K562 (cell line): ENCODE results near the gene BCORL1. TPM values are rescaled to one million over a fixed set of nuclear protein-coding genes. Genes with fewer than 3 reads are reported as not detected.

Experiments
- BCLAF1 ChIP-seq, 2 experiments: fragments of 450-650 bp in 1 of 2; IDR thresholded peaks; 2 replicates each; pipeline ENCODE4 v1.6.1; 2011 to 2017; ENCODE audit warnings: low read depth in 2 of 2, antibody characterized with exemption in 1 of 2, borderline replicate concordance in 1 of 2, low read length in 1 of 2, mild to moderate bottlenecking in 1 of 2, mixed read lengths in 1 of 2; ENCODE audit not compliant: control insufficient read depth in 1 of 2
- CCNT2 ChIP-seq: IDR thresholded peaks from 2 replicates; pipeline ENCODE4 v1.6.1; 2011; ENCODE audit warnings: borderline replicate concordance, low read depth, mild to moderate bottlenecking, moderate library complexity, mixed read lengths, low read length; ENCODE audit not compliant: insufficient read length; ENCODE audit errors: extremely low read depth
- ETV1 ChIP-seq: fragments of 450-650 bp; conservative IDR thresholded peaks from 2 replicates; pipeline ENCODE4 v1.6.1; 2016; ENCODE audit warnings: missing genetic modification characterization, control low read depth, low read depth, missing compliant biosample characterization
- GATA2 ChIP-seq: sonication (generic); formaldehyde crosslinking; IDR thresholded peaks from 2 replicates; pipeline ENCODE4 v1.4.0; 2020; ENCODE audit warnings: mild to moderate bottlenecking, missing genetic modification reagents
- RBM22 ChIP-seq: fragments of 200-400 bp; formaldehyde crosslinking; IDR thresholded peaks from 2 replicates; pipeline ENCODE4 v1.6.1; 2018; ENCODE audit warnings: low read length, low read depth; ENCODE audit not compliant: poor library complexity, severe bottlenecking
- SAP30 ChIP-seq: fragments of 200-600 bp; sonication (generic); IDR thresholded peaks from 2 replicates; pipeline ENCODE4 v1.6.1; 2012; ENCODE audit warnings: borderline replicate concordance, low read depth, mild to moderate bottlenecking, moderate library complexity, low read length, control low read depth, inconsistent platforms; ENCODE audit not compliant: insufficient read depth, poor library complexity, severe bottlenecking
- THRAP3 ChIP-seq: fragments of 450-650 bp; IDR thresholded peaks from 2 replicates; pipeline ENCODE4 v1.6.1; 2016; ENCODE audit warnings: mild to moderate bottlenecking, inconsistent platforms, borderline replicate concordance
- TRIM25 ChIP-seq: fragments of 450-650 bp; IDR thresholded peaks from 2 replicates; pipeline ENCODE4 v1.7.0; 2016; ENCODE audit warnings: borderline replicate concordance
- ZBTB7A ChIP-seq: IDR thresholded peaks from 2 replicates; pipeline ENCODE4 v1.6.1; 2011; ENCODE audit warnings: low read depth, mild to moderate bottlenecking, low read length, moderate library complexity, borderline replicate concordance; ENCODE audit not compliant: control insufficient read depth
- ZNF324 ChIP-seq: fragments of 250-450 bp; sonication (Bioruptor Pico); IDR thresholded peaks from 2 replicates; pipeline ENCODE4 v1.4.0; 2020; ENCODE audit warnings: mild to moderate bottlenecking
- polyA plus RNA-seq, 8 experiments: library from polyadenylated mRNA; depleted of rRNA in 4 of 8; stranded (reverse) in 5 of 8; unstranded in 3 of 8; fragments of >200 nt; fragmentation: Nextera tagmentation in 2 of 8; fragmentation: Illumina TruSeq in 1 of 8; extraction: Ambion mirVana in 2 of 8; extraction: Trizol in 1 of 8; gene quantifications; 2 replicates each; pipeline versions ENCODE4 v1.2.1 to v1.2.3, GENCODE V29; 2011 to 2014; ENCODE audit warnings: inconsistent platforms in 1 of 8, missing spikeins in 1 of 8
- total RNA-seq, 7 experiments: library from RNA; depleted of rRNA in 6 of 7; stranded (reverse); fragments of >200 nt in 6 of 7; fragmentation: Illumina TruSeq in 2 of 7; extraction: Trizol in 2 of 7; gene quantifications; 2 replicates each; pipeline versions ENCODE4 v1.2.1 to v1.2.3, GENCODE V29; 2011 to 2021; ENCODE audit warnings: low replicate concordance in 1 of 7

The BCORL1 gene
- total and polyA plus RNA-seq, 9 of the 15 experiments (the other 6 are each of a cell fraction or from before 2014, with no cell fraction given): 0.48 to 29.6 (median 2.1) TPM

- TF ChIP-seq SAP30 (peak; percentile 16), TRIM25 (no peak), ZBTB7A (peak; percentile 85), RBM22 (no peak), ETV1 (no peak), CCNT2 (no peak), THRAP3 (no peak), GATA2 (CRISPR knock-in tag) (no peak), ZNF324 (CRISPR knock-in tag) (no peak), BCLAF1 (IDR thresholded peaks at IDR 0.05; ENCODE audit: borderline replicate concordance in 1 of 2, control insufficient read depth in 1 of 2, low read depth in 2 of 2, low read length in 1 of 2) (no peak)
- TF ChIP-seq, all 486 proteins: peak for 7
Measured at GRCh38 chrX:129983575-129984110, 1.2 kb downstream of the BCORL1 start (continued).
